Activated T-helper 1 cell treated with Interleukin-2 at 50 U/mL for 16 hours (primary cell): ENCODE results near the gene CFAP97D2.

Experiments used
- DNase-seq: peaks from one replicate; pipeline ENCODE4 v3.0.0-alpha.2; 2020; ENCODE audit warnings: low read depth

The CFAP97D2 gene

DNA sequence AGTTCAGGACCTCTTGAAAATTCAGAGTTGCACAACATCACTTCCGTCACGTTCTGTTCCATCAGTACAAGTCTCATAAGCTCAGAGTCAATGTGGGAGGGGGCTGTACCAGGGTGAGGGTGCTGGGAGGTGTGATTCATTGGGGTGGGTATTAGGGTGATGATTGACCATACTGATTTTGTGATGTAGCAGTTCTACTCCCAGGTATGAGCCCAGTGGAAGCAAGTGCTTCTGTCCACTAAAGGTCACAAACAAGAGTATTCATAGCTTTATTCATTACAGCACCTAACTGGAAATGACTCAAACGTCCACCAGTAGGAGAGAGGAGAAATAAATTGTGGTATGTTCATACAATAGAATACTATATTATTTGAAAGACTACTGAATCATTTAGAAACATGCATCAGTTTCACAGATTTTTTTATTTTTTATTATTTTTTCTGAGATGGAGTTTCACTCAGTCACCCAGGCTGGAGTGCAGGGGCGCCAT lies 90.3 kb downstream of the CFAP97D2 start:
- DNase-seq, result no peak
